IMR-90 (cell line): ENCODE data around the gene KRT82. TPM values are rescaled to one million over a fixed set of nuclear protein-coding genes. Genes with fewer than 3 reads are reported as not detected.

Experiments
- ATAC-seq: fragments of 200-7000 bp; cut with Tn5 transposase; 2 replicates; pipeline ENCODE4 v1.9.1; 2020; ENCODE audit warnings: low read depth, mild to moderate bottlenecking, moderate library complexity
- BruUV-seq: library from RNA; stranded (reverse); fragments of 400-500 nt; replicated peaks from 2 replicates; lab custom pipeline; 2021; lab: Mats Ljungman, UMichigan
- CTCF ChIA-PET: fragments of 300-600 bp; formaldehyde crosslinking; extraction: SDS; loops from one replicate; lab custom pipeline; 2021; ENCODE audit warnings: antibody characterized with exemption; lab: Yijun Ruan, JAX
- POLR2A ChIA-PET: fragments of 300-600 bp; sonication (Branson Sonifier 250); formaldehyde crosslinking; loops from one replicate; lab custom pipeline; 2022; ENCODE audit warnings: antibody characterized with exemption; ENCODE audit not compliant: unreplicated experiment; lab: Charles Lee
- DNase-seq: peaks from one replicate; pipeline ENCODE4 v3.0.0; 2013
- H2AFZ ChIP-seq: replicated peaks from 2 replicates; pipeline ENCODE3; 2013; ENCODE audit warnings: low read length, mild to moderate bottlenecking; ENCODE audit not compliant: poor library complexity
- H2AK5ac ChIP-seq: 2 replicates; pipeline ENCODE4 v1.6.1; 2013; ENCODE audit warnings: low read depth, low read length, inconsistent platforms
- H2AK9ac ChIP-seq: replicated peaks from 2 replicates; pipeline ENCODE3; 2013; ENCODE audit warnings: mild to moderate bottlenecking, low read depth, low read length, moderate library complexity; ENCODE audit not compliant: poor library complexity
- H2BK120ac ChIP-seq: 2 replicates; pipeline ENCODE4 v1.6.1; 2013; ENCODE audit warnings: low read depth, low read length, inconsistent platforms
- H2BK15ac ChIP-seq: 3 replicates; pipeline ENCODE4 v1.6.1; 2013; ENCODE audit warnings: low read depth, low read length, inconsistent platforms
- H2BK20ac ChIP-seq: 2 replicates; pipeline ENCODE4 v1.6.1; 2013; ENCODE audit warnings: low read depth, mild to moderate bottlenecking, inconsistent platforms, low read length, moderate library complexity
- H2BK5ac ChIP-seq: 2 replicates; pipeline ENCODE4 v1.6.1; 2013; ENCODE audit warnings: mild to moderate bottlenecking, low read depth, low read length, inconsistent platforms; ENCODE audit not compliant: poor library complexity, severe bottlenecking
- H3K14ac ChIP-seq: replicated peaks from 2 replicates; pipeline ENCODE4 v1.6.1; 2013; ENCODE audit warnings: low read depth, low read length, inconsistent platforms
- H3K18ac ChIP-seq: 2 replicates; pipeline ENCODE4 v1.6.1; 2013; ENCODE audit warnings: low read depth, low read length, control low read depth
- H3K23ac ChIP-seq: 2 replicates; pipeline ENCODE4 v1.6.1; 2013; ENCODE audit warnings: low read depth, low read length, inconsistent platforms
- H3K27ac ChIP-seq: 2 replicates; pipeline ENCODE4 v1.5.1; 2013; ENCODE audit warnings: mild to moderate bottlenecking, control low read depth, low read length; ENCODE audit not compliant: insufficient read depth
- H3K27me3 ChIP-seq: 2 replicates; pipeline ENCODE4 v1.6.1; 2013; ENCODE audit warnings: low read length; ENCODE audit not compliant: control insufficient read depth, insufficient read depth
- H3K36me3 ChIP-seq: 2 replicates; pipeline ENCODE4 v1.6.1; 2013; ENCODE audit warnings: low read length, mixed read lengths; ENCODE audit not compliant: control insufficient read depth, insufficient read depth
- H3K4ac ChIP-seq: 2 replicates; pipeline ENCODE4 v1.6.1; 2013; ENCODE audit warnings: low read depth, low read length, inconsistent platforms
- H3K4me1 ChIP-seq: 2 replicates; pipeline ENCODE4 v1.6.1; 2013; ENCODE audit warnings: low read length, mixed read lengths; ENCODE audit not compliant: control insufficient read depth, insufficient read depth
- H3K4me2 ChIP-seq: 2 replicates; pipeline ENCODE4 v1.6.1; 2013; ENCODE audit warnings: low read depth, mild to moderate bottlenecking, control low read depth, low read length, moderate library complexity
- H3K4me3 ChIP-seq: 2 replicates; pipeline ENCODE4 v1.5.1; 2013; ENCODE audit warnings: low read depth, mild to moderate bottlenecking, control low read depth, low read length, moderate library complexity; ENCODE audit not compliant: insufficient read depth
- H3K56ac ChIP-seq: 2 replicates; pipeline ENCODE4 v1.6.1; 2013; ENCODE audit warnings: low read length, inconsistent platforms; ENCODE audit not compliant: insufficient read depth; ENCODE audit errors: extremely low read depth
- H3K79me1 ChIP-seq, 2 experiments: 2 replicates each; pipeline ENCODE4 v1.6.1; 2013; ENCODE audit warnings: low read length in 2 of 2, inconsistent platforms in 1 of 2, low read depth in 1 of 2
- H3K9ac ChIP-seq: 2 replicates; pipeline ENCODE4 v1.6.1; 2013; ENCODE audit warnings: low read depth, low read length, control low read depth
- H3K9me1 ChIP-seq: 2 replicates; pipeline ENCODE4 v1.6.1; 2013; ENCODE audit warnings: low read length, inconsistent platforms; ENCODE audit not compliant: insufficient read depth
- H3K9me3 ChIP-seq: 2 replicates; pipeline ENCODE4 v1.6.1; 2013; ENCODE audit warnings: low read length; ENCODE audit not compliant: control insufficient read depth, insufficient read depth
- H4K20me1 ChIP-seq: 2 replicates; pipeline ENCODE4 v1.6.1; 2013; ENCODE audit warnings: low read length, inconsistent platforms; ENCODE audit not compliant: insufficient read depth
- H4K5ac ChIP-seq: 2 replicates; pipeline ENCODE4 v1.6.1; 2013; ENCODE audit warnings: mild to moderate bottlenecking, low read depth, low read length, control low read depth
- H4K8ac ChIP-seq, 2 experiments: 2 replicates each; pipeline ENCODE4 v1.6.1; 2013; ENCODE audit warnings: low read depth in 2 of 2, low read length in 2 of 2, control low read depth in 1 of 2, inconsistent platforms in 1 of 2
- H4K91ac ChIP-seq: 2 replicates; pipeline ENCODE4 v1.6.1; 2013; ENCODE audit warnings: low read depth, low read length, inconsistent platforms; ENCODE audit not compliant: insufficient read depth
- CHD1 ChIP-seq: IDR thresholded peaks from 2 replicates; pipeline ENCODE4 v1.6.1; 2012; ENCODE audit warnings: low read depth, low read length, improper control_type of control experiment
- CTCF ChIP-seq: conservative IDR thresholded peaks from 2 replicates; pipeline ENCODE4 v1.5.1; 2012; ENCODE audit warnings: mild to moderate bottlenecking, low read depth, low read length, improper control_type of control experiment
- FOS ChIP-seq: fragments of 150-350 bp; IDR thresholded peaks from 2 replicates; pipeline ENCODE4 v1.6.1; 2016; ENCODE audit warnings: low read depth, low read length
- MAZ ChIP-seq: IDR thresholded peaks from 2 replicates; pipeline ENCODE4 v1.6.1; 2012; ENCODE audit warnings: low read depth, mild to moderate bottlenecking, low read length, improper control_type of control experiment, moderate library complexity, borderline replicate concordance
- MXI1 ChIP-seq: IDR thresholded peaks from 2 replicates; pipeline ENCODE4 v1.6.1; 2012; ENCODE audit warnings: low read depth, mild to moderate bottlenecking, low read length, moderate library complexity, borderline replicate concordance
- RAD21 ChIP-seq: IDR thresholded peaks from 2 replicates; pipeline ENCODE4 v1.6.1; 2012; ENCODE audit warnings: low read length, improper control_type of control experiment
- SMC3 ChIP-seq: fragments of 150-350 bp; IDR thresholded peaks from 2 replicates; pipeline ENCODE4 v1.6.1; 2016; ENCODE audit warnings: low read depth, mild to moderate bottlenecking, antibody characterized with exemption, low read length, moderate library complexity
- USF2 ChIP-seq: fragments of 150-350 bp; IDR thresholded peaks from 2 replicates; pipeline ENCODE4 v1.6.1; 2017; ENCODE audit warnings: mild to moderate bottlenecking, antibody characterized with exemption, low read length, low read depth
- WGBS, 2 experiments: methylation state at CpG; one replicate each; pipeline versions ENCODE4 v1.1.5 to v1.1.7; 2013; ENCODE audit warnings: missing lambda C conversion rate in 2 of 2; ENCODE audit not compliant: insufficient read length in 1 of 2; ENCODE audit errors: extremely low coverage in 2 of 2; 5-methylcytosine and 5-hydroxymethylcytosine counted together
- dilution Hi-C: fragments of 300-500 bp; cut with HindIII; formaldehyde crosslinking; loops from one replicate; pipeline ENCODE4 v1.14.3; 2018; ENCODE audit warnings: low sequenced_read_pairs; ENCODE audit not compliant: unreplicated experiment
- in situ Hi-C: fragments of 300-500 bp; cut with MboI; formaldehyde crosslinking; loops from 3 replicates; pipeline ENCODE4 v1.14.3; 2019; ENCODE audit warnings: low sequenced_read_pairs, inconsistent platforms, mixed read lengths
- intact Hi-C: fragments of 100-400 bp; cut with micrococcal nuclease; formaldehyde crosslinking; loops from 2 replicates; pipeline ENCODE4 v1.10.0; 2022
- polyA plus RNA-seq, 3 experiments: library from polyadenylated mRNA; depleted of rRNA; stranded (reverse); fragments of >200 nt; gene quantifications; 2 replicates each; pipeline ENCODE4 v1.2.3, GENCODE V29; 2012; ENCODE audit warnings: low replicate concordance in 1 of 3
- total RNA-seq: library from RNA; depleted of rRNA; stranded (reverse); fragments of >200 nt; gene quantifications from 2 replicates; pipeline ENCODE4 v1.2.3, GENCODE V29; 2012

Gene KRT82
- total and polyA plus RNA-seq, 2 of the 4 experiments (the other 2 are of a cell fraction): not detected

- H3K23ac ChIP-seq: no peak overlapping the region
- no peak overlapping the region for H3K56ac ChIP-seq
- H3K27ac ChIP-seq: no peak overlapping the region
- no peaks in the 10 kb centered on the region for H3K9me3 ChIP-seq
- H3K36me3 ChIP-seq: no peaks in the 10 kb centered on the region
- DNase-seq: no peak
- no peak for ATAC-seq
- WGBS, 2 experiments: 100% methylated on average over 1 of the region's 5 CpGs; no CpG with 5 or more reads in 1 of the 2 experiments
- no peak overlapping the region for H4K8ac ChIP-seq
- TF ChIP-seq USF2 (no peak), FOS (no peak), CTCF (no peak), SMC3 (no peak), RAD21 (no peak), MAZ (no peak), CHD1 (no peak), MXI1 (no peak)
- H3K9ac ChIP-seq: no peak overlapping the region
- ChIA-PET POLR2A (no interaction called here), CTCF (no interaction called here)
- no peak overlapping the region for H2AK5ac ChIP-seq
- dilution Hi-C loops (no loop called here), in situ Hi-C loops (no loop called here), intact Hi-C loops (no loop called here)
- H2BK20ac ChIP-seq: no peak overlapping the region
- H2AK9ac ChIP-seq: no peak overlapping the region
- H3K14ac ChIP-seq: no peak overlapping the region
- no peak overlapping the region for H3K4me2 ChIP-seq
- no peak overlapping the region for H3K18ac ChIP-seq
- H3K4ac ChIP-seq: no peak overlapping the region
- no peaks in the 10 kb centered on the region for H3K9me1 ChIP-seq
- no TSS peak for BruUV-seq
- H3K27me3 ChIP-seq: peaks cover 64% of the 10 kb centered on the region
- no peak overlapping the region for H3K4me3 ChIP-seq
- H4K91ac ChIP-seq: no peak overlapping the region
- H2BK15ac ChIP-seq: no peak overlapping the region
- no peak overlapping the region for H4K5ac ChIP-seq
- no peaks in the 10 kb centered on the region for H3K4me1 ChIP-seq
- no peak overlapping the region for H2BK5ac ChIP-seq
- H4K20me1 ChIP-seq: no peaks in the 10 kb centered on the region
- no peak overlapping the region for H2BK120ac ChIP-seq
- H2AFZ ChIP-seq: no peak overlapping the region
- H3K79me1 ChIP-seq: no peaks in the 10 kb centered on the region
Measured at GRCh38 chr12:52350786-52351185, 55.3 kb downstream of the KRT82 start.
